ENCODE results near the gene ANKRD33B.
"Not testable (repeated sequence)": the region's sequence is repeated elsewhere in the genome, so short reads cannot be mapped to it uniquely, and the experiment has no call there.

Gene ANKRD33B

DNA sequence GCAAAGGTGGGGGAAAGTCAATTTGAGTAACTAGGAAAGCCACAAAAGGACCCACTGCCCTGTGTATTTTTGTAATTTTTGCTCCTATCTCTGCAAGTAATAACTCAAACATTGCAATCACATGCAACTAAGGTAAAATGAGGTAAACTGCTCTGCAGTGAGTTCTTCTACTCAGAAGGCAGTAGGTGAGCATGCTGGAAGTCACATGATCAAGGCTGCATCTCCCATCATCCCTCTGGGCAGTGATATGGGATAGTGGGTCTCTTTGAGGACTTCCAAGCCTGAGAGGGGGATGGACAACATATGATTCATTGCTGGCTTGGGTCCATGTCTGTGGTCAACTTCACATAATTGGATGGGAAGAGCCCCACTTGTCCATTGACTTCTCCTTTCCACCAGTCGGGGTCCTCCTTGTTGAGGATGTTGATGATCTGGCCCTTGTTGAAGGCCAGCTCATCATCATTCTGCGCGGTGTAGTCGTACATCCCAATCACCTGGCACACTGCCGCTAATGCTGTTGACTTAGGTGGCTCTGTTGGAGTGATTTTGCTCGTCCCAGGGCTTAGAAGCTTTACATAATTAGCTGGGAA is 100.4 kb downstream of the ANKRD33B start:
- DNase-seq = not testable (repeated sequence)

DNA sequence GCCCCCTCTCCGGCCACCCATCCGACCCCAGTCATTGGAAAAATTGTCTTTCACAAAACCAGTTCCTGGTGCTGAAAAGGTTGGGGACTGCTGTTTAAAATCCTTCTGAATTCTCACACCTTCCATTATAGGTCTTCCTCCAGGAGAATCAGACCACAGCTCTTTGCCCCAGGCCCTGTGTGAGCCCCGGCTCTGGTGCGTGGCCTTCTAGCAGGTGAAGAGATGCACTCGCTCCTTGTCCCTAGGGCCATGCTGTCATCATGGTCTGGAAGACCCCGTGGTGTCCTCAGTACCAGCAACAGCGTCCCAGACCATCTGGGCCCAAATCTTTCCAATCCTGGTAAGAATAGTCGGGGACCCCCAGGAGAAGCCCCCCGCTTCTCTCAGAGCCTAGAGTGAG is 101.9 kb downstream of the ANKRD33B start:
- DNase-seq = no peak

DNA sequence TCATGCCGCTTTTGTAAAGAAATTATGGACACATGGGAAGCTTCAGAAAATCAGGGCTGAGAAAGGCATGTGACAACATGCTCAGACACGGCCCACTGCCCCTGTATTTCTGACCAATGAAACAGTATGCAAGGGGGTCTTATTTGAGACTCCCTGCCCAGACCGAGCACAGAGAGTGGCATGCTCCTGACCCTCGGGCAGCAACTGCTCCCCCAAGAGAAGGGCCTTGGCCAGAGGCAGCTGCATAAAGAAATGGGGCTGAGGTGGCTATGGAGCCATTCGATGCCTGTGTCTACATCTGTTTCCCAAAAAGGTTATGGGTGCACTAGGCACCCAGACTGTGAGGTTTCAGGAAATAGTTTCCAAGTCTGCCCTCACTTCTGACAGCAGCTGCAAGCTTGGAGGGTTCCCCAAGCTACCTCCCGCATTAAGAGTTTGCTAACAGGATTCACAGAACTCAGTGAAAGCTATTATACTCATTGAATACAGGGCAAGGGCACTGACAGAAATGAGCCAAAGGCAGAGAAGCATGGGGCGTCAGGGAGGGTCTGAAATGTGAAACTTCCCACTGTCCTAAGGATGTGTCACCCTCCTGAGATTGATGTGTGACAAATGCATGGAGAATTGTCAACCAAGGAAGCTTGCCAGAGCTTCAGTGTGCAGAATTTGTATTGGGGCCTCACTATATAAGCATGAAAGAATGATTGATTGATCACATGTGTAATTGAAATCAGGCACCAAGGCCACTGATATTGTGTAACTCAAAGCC is 102.8 kb downstream of the ANKRD33B start:
- DNase-seq = no peak

DNA sequence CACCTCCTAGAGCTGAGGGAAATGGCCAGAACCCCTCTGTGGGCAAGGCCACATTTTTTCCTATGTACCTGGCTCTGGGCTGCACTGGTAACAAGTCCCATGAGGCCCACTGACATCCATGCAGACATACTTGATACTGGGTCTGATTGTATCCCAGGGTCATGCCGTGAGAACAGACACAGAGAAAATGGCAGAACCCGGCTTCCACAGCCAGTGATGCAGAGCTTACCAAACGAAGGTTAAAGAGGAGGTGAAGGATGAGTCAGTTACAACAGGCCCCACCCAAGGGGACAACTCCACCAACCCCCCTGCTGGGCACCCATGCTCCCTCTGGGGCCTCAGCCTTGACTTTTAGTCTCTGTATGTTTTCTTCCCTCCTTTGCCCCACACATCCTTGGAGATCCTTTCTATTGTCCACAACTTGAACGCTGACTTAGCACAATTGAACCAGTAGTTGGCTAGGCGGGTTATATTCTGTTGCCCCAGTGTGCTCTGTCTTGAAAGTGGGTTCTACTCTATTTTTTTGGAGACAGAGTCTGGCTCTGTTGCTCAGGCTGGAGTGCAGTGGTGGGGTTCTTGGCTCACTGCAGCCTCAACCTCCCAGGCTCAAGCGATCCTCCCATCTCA is 103.7 kb downstream of the ANKRD33B start:
- DNase-seq = no peak

DNA sequence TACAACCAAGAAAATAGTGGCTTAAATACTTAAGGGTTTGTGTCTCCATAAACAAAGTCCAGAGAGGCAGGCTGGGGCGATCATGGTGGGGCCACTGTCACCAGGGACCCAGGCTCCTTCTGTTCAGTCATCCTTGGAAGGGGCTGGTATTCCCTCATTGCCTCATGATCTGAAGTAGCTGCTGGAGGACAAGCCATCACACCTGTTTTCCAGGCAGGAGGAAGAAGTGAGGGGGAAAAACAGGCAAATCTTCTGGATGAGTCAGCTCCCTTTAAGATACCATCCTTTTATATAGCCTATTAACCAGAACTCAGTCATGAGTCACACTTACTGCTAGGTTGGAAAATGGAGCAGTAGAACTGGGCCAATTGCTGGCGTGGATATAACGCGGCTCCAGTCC is 104.8 kb downstream of the ANKRD33B start:
- no peak for DNase-seq

DNA sequence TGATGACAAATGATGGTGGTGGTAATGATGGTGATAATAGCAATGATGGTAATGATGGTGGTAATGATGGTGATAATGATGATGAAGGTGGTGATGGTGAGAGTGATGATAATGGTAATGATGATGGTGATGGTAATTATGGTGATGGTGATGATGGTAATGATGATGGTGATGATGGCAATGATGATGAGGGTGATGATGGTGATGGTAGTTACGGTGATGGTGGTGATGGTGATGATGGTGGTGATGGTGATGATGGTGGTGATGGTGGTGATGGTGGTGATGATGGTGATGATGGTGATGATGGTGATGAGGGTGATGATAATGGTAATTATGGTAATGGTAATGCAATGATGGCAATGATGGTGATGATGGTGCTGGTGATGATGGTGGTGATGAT is 106.1 kb downstream of the ANKRD33B start:
- no peak for DNase-seq

DNA sequence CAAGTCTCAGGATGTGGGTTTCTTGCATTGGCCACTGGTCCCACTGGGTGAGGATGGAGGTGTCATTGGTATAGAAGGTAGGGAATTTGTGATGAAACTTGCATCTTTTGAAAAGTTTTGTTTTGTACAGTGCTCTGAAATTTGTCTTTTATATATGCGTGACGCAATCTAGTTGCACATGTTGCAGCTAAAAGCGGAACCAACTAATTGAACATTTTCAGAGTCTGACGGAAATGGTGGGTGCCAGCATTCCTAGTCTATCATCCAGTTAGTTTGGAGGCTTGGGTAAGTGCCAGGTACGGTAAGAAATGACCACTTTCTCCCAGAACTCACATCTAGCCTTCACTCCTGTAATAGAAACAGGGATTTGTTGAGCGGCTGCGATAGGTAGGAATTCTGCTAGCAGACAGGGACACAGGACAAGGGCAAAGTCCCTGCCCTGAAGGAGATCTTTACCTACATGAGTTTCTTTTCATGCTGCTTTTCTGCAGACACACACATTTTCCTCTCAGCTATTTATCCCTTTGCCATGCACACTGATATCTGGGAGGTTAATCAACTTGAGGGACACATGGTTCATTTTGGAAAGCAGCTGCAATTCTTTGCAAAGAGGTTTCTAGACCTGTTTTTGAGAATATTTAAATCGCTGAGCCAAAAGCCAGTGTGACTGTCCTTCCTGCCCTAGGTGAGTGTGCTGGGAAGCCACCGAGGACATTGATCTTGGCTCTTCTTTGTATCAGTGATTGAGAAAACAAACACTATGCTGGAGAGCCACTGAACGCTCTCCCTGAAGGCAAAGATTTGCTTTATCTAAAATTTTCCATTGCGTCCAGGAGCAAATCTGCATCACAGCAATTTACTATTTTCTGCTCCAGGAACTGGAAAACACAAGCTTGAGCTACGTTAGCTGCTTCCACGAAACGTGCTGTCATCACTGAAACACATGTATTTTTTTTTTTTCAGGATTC is 107.5 kb downstream of the ANKRD33B start:
- no peak for DNase-seq

GRCh38 chr5:10672146-10673016 is 108.5 kb downstream of the ANKRD33B start:
- DNase-seq = no peak

DNA sequence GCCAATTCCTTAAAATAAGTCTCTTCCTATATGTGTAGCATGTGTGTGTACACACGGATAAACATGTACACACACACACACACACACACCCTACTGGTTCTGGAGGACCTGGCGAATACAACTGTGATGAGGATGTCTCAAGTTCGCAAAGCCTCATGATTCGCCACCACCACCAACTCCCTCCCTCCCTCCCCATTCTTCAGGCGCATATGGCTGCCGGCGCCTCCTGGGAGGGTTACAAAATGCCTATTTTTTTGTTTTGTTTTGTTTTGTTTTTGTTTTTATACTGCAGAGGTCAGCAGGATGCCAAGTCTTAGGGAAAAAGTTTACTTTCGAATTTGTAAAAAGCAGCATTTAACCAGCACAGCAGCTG is 109.1 kb downstream of the ANKRD33B start:
- no peak for DNase-seq

DNA sequence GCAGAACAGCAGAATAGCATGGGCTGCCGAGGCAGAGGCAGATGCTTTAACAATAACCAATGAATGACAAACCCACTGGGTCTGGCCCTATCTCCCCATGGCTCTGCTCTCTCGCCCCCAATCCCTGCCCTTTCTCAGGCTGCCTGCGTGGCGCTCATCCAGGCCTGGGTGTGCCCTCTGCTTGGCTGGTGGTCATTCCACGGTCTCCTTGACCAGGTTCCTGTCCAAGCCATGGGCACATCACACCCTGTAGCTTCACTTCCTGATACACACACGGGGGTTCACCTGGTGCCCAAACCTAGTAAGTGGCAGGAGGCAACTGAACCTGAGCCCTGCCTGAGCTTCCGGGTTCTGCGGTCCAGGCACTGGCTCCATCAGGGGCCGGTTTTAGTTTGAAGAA is 109.5 kb downstream of the ANKRD33B start:
- DNase-seq = no peak

DNA sequence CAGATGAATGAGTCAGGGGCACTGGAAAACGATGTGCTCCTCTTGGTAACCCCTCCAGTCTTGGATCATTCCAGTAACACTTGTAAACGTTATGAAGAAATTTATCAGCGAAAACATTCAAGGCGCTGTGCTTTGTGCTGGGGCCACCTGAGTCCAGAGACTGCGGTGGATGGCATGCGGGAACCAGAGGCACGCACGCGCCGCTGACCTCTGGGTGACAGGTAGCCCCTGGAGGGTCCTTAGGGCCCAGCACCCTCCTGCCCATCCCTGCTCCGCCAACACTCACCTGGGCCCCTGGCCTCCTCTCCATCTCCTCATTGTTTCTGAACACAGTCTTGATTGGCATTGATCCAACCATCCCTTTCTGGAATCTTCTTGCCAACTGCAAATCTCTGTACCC is 110.2 kb downstream of the ANKRD33B start:
- DNase-seq = no peak

DNA sequence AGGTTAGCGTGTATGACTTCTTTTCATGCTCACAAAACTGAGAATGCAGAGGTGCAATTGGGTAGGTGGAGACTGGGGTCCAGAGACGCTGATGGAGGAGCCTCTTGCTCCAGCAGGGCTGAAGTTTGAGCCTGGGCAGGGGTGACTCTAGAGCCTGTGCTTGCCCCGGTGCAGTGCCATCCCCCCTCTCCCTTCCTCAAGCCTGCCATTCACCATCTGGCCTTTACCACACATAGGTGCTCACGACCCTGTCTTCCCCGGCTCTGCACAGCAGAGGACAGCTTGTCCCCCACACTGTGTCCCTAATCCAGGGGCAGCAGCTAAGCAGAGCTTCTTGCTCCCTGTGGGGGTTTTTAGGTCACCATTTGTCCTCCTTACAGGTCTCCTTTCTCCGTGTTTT is 110.7 kb downstream of the ANKRD33B start:
- no peak for DNase-seq

DNA sequence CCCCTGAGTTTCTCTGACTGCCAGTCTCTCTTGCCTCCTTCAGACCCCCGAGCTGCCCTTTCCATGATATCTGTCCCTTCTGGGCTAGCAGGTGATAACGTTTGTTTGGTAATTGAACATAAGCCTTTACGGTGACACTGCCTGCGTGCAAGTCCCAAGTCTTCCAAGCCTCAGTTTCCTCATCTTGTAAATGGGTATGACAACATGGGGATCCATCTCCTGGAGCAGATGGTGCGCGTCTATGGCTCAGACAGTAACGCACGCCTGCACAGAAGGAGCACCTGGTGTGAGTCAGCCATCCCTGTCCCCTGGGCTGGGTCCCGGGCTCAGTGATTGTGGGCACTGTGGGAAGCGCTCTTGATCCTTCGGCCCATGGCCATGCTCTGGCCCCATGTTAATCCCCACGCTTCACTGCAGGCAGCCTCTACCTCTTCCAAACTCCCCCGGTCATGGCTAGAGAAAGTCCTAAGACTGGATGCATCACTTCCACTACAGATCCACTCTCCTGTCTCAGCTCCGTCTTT is 111.4 kb downstream of the ANKRD33B start:
- no peak for DNase-seq

- DNase-seq = no peak
Observed at GRCh38 chr5:10676224-10676623, 112.4 kb downstream of the ANKRD33B start.

DNA sequence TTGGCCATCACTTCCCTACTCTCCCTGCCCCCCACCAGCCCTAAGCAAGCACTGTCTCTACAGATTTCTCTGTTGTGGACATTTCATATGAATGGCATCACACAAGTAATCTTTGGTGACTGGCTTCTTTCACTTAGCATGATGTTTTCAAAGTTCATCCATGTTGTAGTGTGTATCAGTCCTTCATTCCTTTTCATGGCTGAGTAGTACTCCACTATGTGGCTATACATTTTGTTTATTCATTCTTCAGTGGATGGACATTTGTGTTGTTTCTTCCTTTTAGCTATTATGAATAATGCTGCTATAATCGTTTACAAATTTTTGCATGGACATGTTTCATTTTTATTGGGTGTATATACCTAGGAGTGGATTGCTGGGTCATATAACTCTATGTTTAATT is 113.1 kb downstream of the ANKRD33B start:
- no peak for DNase-seq

- DNase-seq = no peak
Observed at GRCh38 chr5:10677533-10677932, 113.7 kb downstream of the ANKRD33B start.

DNA sequence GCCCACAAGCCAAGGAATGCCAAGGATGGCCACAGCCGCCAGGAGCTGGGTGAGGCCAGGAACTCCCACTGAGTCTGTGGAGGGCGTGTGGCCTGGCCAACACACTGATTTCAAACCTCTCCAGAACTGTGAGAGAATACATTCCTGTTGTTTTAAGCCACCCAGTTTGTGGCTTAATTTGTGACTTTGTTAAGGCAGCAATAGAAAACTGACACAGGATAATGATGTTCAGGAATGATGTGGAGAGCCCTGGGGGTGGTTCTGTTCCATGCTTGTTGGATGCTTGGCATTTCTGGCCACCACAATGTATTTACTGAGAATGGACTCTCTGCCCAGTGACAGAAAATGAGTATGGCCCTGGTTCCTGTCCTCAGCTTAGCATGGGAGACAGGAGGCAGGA is 114.4 kb downstream of the ANKRD33B start:
- DNase-seq = no peak

DNA sequence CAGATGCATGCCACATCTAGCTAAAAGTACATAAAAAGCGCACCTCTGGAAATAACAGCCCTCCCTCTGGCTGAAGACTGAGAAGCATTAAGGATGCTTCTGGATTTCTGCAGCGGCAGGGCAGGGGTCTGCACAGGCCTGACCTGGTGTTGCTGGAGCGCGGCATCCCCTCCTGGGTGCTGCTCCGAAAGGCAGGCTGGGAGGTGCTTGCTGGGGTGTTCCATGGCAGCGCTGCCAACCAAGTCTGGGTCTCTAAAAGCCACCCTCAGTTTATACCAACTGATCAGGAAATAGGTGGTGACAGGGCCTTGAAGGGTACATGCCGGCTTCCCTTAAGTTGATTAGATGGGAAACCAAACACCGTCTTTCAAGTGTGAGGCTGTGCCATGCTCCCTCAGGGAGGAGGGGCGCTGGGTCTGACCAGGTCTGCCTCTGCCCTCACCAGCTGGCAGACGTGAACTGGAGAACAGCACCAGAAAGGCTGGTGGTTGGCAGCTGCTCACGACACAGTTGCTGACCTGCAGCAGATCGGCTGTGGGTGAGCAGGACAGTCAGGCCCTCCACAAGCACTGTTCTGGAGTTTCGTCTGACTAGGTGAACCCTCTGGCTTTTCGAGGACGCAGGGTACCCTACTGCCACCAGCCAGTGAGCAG is 115.6 kb downstream of the ANKRD33B start:
- no peak for DNase-seq

GRCh38 chr5:10680876-10681481 is 117.1 kb downstream of the ANKRD33B start:
- DNase-seq = no peak

DNA sequence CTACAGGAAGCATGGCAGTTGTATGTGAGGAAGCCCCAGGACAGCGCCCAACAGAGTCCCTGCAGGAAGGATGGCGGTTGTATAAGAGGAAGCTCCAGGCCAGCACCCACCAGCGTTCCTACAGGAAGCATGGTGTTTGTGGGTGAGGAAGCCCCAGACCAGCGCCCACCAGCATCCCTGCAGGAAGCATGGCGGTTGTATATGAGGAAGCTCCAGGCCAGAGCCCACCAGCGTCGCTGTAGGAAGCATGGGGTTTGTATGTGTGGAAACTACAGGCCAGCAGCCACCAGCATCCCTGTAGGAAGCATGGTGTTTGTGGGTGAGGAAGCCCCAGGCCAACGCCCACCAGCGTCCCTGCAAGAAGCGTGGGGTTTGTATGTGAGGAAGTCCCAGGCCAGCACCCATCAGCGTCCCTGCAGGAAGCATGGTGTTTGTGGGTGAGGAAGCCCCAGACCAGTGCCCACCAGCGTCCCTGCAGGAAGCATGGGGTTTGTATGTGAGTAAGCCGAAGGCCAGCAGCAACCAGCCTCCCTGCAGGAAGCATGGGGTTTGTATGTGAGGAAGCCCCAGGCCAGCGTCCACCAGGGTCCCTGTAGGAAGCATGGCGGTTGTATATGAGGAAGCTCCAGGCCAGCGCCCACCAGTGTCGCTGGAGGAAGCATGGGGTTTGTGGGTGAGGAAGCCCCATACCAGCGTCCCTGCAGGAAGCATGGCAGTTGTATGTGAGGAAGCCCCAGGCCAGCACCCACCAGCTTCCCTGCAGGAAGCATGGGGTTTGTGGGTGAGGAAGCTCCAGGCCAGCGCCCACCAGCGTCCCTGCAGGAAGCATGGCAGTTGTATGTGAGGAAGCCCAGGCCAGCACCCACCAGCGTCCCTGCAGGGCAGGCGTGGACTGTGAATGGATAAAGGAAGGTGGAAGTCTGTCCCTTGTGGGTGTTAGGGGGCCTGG is 118.1 kb downstream of the ANKRD33B start:
- DNase-seq = no peak

Measured in retina (tissue), 1 donor.